ENCODE measurements around the gene CD99L2. TPM values are rescaled to one million over a fixed set of nuclear protein-coding genes. Genes with fewer than 3 reads are reported as not detected.

CD99L2 gene
- total and polyA plus RNA-seq, 2 of the 8 experiments (the other 6 are each of a cell fraction or from before 2014, with no cell fraction given), result 8.0 to 8.5 TPM

DNA sequence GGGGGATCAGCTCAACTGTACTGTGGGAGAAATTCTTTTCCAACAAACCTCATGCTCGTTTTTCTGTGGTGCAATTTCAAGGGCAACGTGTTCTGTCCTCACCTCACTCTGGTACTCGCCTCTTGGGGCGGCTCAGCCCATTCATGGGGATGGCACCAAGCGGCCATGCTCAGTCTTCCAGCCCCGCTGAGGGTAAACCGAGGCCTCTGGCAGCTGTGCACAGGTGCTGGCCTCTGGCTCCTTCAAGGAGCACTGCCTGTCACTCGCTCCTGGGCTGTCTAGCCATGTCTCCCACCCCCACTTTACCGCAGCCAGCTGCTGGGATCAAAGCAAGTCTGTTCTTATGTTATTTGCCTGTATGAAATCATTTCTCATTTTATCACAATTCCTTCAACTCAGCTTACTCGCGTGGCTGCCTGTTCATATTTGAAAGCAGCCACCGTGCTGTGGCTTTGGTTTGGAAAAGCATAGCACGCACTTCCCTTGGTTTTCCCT is 135.1 kb downstream of the CD99L2 start (continued):
- TF ChIP-seq, protein P1, sequence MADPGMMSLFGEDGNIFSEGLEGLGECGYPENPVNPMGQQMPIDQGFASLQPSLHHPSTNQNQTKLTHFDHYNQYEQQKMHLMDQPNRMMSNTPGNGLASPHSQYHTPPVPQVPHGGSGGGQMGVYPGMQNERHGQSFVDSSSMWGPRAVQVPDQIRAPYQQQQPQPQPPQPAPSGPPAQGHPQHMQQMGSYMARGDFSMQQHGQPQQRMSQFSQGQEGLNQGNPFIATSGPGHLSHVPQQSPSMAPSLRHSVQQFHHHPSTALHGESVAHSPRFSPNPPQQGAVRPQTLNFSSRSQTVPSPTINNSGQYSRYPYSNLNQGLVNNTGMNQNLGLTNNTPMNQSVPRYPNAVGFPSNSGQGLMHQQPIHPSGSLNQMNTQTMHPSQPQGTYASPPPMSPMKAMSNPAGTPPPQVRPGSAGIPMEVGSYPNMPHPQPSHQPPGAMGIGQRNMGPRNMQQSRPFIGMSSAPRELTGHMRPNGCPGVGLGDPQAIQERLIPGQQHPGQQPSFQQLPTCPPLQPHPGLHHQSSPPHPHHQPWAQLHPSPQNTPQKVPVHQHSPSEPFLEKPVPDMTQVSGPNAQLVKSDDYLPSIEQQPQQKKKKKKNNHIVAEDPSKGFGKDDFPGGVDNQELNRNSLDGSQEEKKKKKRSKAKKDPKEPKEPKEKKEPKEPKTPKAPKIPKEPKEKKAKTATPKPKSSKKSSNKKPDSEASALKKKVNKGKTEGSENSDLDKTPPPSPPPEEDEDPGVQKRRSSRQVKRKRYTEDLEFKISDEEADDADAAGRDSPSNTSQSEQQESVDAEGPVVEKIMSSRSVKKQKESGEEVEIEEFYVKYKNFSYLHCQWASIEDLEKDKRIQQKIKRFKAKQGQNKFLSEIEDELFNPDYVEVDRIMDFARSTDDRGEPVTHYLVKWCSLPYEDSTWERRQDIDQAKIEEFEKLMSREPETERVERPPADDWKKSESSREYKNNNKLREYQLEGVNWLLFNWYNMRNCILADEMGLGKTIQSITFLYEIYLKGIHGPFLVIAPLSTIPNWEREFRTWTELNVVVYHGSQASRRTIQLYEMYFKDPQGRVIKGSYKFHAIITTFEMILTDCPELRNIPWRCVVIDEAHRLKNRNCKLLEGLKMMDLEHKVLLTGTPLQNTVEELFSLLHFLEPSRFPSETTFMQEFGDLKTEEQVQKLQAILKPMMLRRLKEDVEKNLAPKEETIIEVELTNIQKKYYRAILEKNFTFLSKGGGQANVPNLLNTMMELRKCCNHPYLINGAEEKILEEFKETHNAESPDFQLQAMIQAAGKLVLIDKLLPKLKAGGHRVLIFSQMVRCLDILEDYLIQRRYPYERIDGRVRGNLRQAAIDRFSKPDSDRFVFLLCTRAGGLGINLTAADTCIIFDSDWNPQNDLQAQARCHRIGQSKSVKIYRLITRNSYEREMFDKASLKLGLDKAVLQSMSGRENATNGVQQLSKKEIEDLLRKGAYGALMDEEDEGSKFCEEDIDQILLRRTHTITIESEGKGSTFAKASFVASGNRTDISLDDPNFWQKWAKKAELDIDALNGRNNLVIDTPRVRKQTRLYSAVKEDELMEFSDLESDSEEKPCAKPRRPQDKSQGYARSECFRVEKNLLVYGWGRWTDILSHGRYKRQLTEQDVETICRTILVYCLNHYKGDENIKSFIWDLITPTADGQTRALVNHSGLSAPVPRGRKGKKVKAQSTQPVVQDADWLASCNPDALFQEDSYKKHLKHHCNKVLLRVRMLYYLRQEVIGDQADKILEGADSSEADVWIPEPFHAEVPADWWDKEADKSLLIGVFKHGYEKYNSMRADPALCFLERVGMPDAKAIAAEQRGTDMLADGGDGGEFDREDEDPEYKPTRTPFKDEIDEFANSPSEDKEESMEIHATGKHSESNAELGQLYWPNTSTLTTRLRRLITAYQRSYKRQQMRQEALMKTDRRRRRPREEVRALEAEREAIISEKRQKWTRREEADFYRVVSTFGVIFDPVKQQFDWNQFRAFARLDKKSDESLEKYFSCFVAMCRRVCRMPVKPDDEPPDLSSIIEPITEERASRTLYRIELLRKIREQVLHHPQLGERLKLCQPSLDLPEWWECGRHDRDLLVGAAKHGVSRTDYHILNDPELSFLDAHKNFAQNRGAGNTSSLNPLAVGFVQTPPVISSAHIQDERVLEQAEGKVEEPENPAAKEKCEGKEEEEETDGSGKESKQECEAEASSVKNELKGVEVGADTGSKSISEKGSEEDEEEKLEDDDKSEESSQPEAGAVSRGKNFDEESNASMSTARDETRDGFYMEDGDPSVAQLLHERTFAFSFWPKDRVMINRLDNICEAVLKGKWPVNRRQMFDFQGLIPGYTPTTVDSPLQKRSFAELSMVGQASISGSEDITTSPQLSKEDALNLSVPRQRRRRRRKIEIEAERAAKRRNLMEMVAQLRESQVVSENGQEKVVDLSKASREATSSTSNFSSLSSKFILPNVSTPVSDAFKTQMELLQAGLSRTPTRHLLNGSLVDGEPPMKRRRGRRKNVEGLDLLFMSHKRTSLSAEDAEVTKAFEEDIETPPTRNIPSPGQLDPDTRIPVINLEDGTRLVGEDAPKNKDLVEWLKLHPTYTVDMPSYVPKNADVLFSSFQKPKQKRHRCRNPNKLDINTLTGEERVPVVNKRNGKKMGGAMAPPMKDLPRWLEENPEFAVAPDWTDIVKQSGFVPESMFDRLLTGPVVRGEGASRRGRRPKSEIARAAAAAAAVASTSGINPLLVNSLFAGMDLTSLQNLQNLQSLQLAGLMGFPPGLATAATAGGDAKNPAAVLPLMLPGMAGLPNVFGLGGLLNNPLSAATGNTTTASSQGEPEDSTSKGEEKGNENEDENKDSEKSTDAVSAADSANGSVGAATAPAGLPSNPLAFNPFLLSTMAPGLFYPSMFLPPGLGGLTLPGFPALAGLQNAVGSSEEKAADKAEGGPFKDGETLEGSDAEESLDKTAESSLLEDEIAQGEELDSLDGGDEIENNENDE (IDR thresholded peaks at IDR 0.05; ENCODE audit: insufficient replicate concordance, low read length), result no peak
- TF ChIP-seq POLR2AphosphoS5 (IDR thresholded peaks at IDR 0.05; ENCODE audit: low read depth, low read length), result no peak
- no peak for TF ChIP-seq GTF2F1 (IDR thresholded peaks at IDR 0.05; ENCODE audit: borderline replicate concordance, low read depth, low read length)
- TF ChIP-seq TAF7 (optimal IDR thresholded peaks at IDR 0.05; ENCODE audit: borderline replicate concordance, low read depth, low read length), result no peak
